Measurements from ENCODE around the gene CBLB.

The CBLB gene

DNA sequence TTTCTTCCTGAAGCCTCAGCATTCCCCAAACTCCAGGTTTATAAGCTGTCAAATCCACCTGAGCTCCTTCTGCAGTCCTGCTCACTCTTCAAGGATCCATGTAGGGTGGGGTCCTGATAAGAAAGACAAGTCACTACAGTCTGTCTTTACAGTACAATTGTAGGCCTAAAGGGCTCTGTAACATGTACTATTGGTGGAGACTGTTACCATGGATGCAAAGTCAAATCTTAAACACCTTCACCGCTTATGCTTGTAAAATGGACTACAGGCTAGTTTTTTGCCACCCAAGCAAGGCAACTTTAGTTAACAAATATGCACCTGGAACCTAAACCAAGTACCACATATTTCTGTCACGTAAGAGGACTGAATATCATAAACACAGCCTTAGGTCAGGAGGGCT lies 44.7 kb downstream of the CBLB start:
- H3K4me2 ChIP-seq (ENCODE audit: low read length) = no peak overlapping the region

DNA sequence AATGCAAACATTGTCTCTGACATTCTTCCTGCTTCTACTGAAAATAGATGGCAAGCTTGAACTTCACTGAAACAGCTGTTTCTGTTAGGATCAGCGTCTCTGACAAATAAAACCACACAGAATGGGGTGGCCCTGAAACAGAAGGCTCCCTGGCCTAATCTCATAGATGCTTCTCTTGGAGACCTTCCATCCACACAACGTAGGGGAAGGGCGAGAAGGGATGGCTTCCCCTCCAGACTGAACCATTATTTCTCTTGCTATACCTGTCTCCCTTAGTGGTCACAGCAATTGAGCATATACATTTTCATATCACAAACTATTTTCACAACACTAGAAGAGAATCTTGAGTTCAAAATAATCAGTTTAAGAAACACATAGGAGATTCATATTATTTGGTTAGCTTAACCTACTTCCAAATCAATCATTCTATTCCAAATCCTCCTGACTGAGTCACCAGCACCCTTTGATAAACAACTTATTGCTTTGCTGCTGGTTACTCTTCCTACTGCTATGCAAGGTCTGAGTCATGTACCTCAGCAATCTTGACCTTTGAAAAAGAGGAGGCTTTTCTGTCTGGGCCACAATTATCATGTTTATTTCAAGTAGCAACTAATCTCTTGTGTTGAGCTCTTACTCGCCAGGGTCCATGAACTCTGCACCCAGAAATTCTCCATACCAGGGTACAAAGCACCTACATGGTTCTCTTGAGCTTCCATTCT lies 45.5 kb downstream of the CBLB start:
- Histone ChIP-seq H3K27ac (ENCODE audit: low read length) (no peak overlapping the region), H3K9ac (ENCODE audit: low read length) (no peak overlapping the region)

More for the DNA sequence above, 44.7 kb downstream of the CBLB start:
- Histone ChIP-seq H3K36me3 (replicated peaks; ENCODE audit: low read depth, low read length) (no peaks in the 10 kb centered on the region), H4K20me1 (ENCODE audit: insufficient read depth, low read length) (no peaks in the 10 kb centered on the region), H3K79me2 (ENCODE audit: low read length) (no peaks in the 10 kb centered on the region), H2AFZ (ENCODE audit: low read depth, low read length) (no peak overlapping the region), H3K27me3 (ENCODE audit: low read depth, low read length) (no peaks in the 10 kb centered on the region), H3K4me1 (ENCODE audit: low read length) (peaks cover 7% of the 10 kb centered on the region), H3K27ac (ENCODE audit: low read length) (no peak overlapping the region), H3K9me3 (ENCODE audit: insufficient read depth, low read length) (no peaks in the 10 kb centered on the region), H3K9ac (ENCODE audit: low read length) (no peak overlapping the region), H3K4me3 (ENCODE audit: low read length) (no peak overlapping the region)
- no peak for TF ChIP-seq EZH2phosphoT487 (IDR thresholded peaks at IDR 0.05; ENCODE audit: low read depth)

DNA sequence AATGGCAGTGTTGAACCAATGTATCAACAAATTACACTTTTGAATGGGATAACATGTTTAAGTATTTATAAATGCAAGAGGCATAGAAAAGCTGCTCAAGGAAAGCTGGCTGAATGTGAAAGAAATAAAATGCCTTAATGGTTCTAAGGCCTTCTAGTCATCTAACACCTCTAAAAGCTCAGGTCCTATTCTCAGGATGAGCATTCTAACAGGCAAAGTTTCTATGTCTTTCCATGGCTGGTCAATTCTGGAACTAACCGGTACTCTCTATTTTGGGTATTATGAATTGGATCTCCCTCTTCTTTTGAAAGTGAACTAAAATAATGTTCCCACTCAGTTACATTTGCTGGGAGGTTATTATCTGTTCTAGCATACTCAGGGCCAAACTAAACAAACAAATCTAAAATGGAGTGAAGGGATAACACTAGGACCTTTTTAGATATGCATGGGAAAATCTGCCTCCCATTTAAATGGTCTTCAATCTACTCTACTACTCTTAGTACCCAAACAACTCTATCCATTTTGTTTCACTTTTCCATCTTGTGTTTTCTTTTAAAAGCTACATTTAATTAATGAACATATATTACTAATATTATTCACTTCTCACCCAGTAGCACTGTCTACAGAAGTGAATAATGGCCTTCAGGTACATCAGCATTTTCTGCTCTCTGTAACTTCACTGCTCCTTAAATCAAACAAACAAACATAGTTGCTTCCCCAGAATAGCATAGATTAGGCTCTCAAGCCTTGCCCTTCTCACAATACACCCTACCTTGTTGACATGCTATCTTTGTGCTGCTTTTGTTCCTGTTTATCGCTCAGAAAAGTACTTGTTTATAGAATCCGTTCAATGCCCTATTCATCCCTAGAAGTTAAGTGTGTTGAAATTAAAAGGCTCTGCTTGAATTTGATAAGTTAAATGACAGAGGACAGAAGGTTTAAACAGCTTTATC lies 46.4 kb downstream of the CBLB start:
- no peak overlapping the region for H3K9ac ChIP-seq (ENCODE audit: low read length)
- no peaks in the 10 kb centered on the region for H3K79me2 ChIP-seq (ENCODE audit: low read length)
- no peak overlapping the region for H3K4me3 ChIP-seq (ENCODE audit: low read length)
- H3K27me3 ChIP-seq (ENCODE audit: low read depth, low read length) = no peaks in the 10 kb centered on the region
- H4K20me1 ChIP-seq (ENCODE audit: insufficient read depth, low read length) = no peaks in the 10 kb centered on the region
- H3K9me3 ChIP-seq (ENCODE audit: insufficient read depth, low read length) = no peaks in the 10 kb centered on the region
- no peak for TF ChIP-seq EZH2phosphoT487 (IDR thresholded peaks at IDR 0.05; ENCODE audit: low read depth)
- TF ChIP-seq, protein P1, sequence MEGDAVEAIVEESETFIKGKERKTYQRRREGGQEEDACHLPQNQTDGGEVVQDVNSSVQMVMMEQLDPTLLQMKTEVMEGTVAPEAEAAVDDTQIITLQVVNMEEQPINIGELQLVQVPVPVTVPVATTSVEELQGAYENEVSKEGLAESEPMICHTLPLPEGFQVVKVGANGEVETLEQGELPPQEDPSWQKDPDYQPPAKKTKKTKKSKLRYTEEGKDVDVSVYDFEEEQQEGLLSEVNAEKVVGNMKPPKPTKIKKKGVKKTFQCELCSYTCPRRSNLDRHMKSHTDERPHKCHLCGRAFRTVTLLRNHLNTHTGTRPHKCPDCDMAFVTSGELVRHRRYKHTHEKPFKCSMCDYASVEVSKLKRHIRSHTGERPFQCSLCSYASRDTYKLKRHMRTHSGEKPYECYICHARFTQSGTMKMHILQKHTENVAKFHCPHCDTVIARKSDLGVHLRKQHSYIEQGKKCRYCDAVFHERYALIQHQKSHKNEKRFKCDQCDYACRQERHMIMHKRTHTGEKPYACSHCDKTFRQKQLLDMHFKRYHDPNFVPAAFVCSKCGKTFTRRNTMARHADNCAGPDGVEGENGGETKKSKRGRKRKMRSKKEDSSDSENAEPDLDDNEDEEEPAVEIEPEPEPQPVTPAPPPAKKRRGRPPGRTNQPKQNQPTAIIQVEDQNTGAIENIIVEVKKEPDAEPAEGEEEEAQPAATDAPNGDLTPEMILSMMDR (IDR thresholded peaks at IDR 0.05; ENCODE audit: low read depth, low read length) = no peak
- H3K4me1 ChIP-seq (ENCODE audit: low read length) = peaks cover 12% of the 10 kb centered on the region
- H3K4me2 ChIP-seq (ENCODE audit: low read length) = no peak overlapping the region
- H3K36me3 ChIP-seq (replicated peaks; ENCODE audit: low read depth, low read length) = no peaks in the 10 kb centered on the region
- H2AFZ ChIP-seq (ENCODE audit: low read depth, low read length) = no peak overlapping the region
- no peak overlapping the region for H3K27ac ChIP-seq (ENCODE audit: low read length)

More for the DNA sequence above, 45.5 kb downstream of the CBLB start:
- H3K79me2 ChIP-seq (ENCODE audit: low read length) = no peaks in the 10 kb centered on the region
- H3K4me2 ChIP-seq (ENCODE audit: low read length) = no peak overlapping the region
- H3K4me3 ChIP-seq (ENCODE audit: low read length) = no peak overlapping the region
- peaks cover 12% of the 10 kb centered on the region for H3K4me1 ChIP-seq (ENCODE audit: low read length)
- H2AFZ ChIP-seq (ENCODE audit: low read depth, low read length) = no peak overlapping the region
- TF ChIP-seq, protein P1 (IDR thresholded peaks at IDR 0.05; ENCODE audit: low read depth, low read length) = no peak
- no peak for TF ChIP-seq EZH2phosphoT487 (IDR thresholded peaks at IDR 0.05; ENCODE audit: low read depth)
- no peaks in the 10 kb centered on the region for H3K9me3 ChIP-seq (ENCODE audit: insufficient read depth, low read length)
- no peaks in the 10 kb centered on the region for H3K36me3 ChIP-seq (replicated peaks; ENCODE audit: low read depth, low read length)
- H3K27me3 ChIP-seq (ENCODE audit: low read depth, low read length) = no peaks in the 10 kb centered on the region
- no peaks in the 10 kb centered on the region for H4K20me1 ChIP-seq (ENCODE audit: insufficient read depth, low read length)

DNA sequence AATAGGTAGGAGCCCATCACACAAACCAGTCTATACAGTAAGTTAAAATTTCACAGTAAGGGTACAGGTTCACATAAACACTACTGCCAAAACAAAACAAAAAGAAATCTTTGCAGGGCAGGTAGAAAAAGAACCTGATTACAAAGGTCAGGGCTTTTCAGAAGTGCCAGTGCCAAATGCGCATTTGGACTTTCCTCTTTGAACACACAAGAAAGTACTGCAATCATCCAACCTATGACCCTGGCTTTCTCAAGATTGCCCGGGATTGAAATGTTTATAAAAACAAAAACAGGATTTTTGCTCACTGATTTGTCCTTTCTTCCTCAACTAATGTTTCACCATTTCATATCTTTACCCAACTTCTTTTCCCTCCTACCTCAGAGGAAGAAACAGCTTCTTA lies 47.4 kb downstream of the CBLB start:
- no peaks in the 10 kb centered on the region for H3K9me3 ChIP-seq (ENCODE audit: insufficient read depth, low read length)
- H4K20me1 ChIP-seq (ENCODE audit: insufficient read depth, low read length) = no peaks in the 10 kb centered on the region
- H3K79me2 ChIP-seq (ENCODE audit: low read length) = no peaks in the 10 kb centered on the region
- no peak overlapping the region for H3K4me2 ChIP-seq (ENCODE audit: low read length)
- H3K4me3 ChIP-seq (ENCODE audit: low read length) = no peak overlapping the region
- TF ChIP-seq, protein P1 (IDR thresholded peaks at IDR 0.05; ENCODE audit: low read depth, low read length) = no peak
- no peak for TF ChIP-seq EZH2phosphoT487 (IDR thresholded peaks at IDR 0.05; ENCODE audit: low read depth)
- H3K4me1 ChIP-seq (ENCODE audit: low read length) = peaks cover 8% of the 10 kb centered on the region
- H3K9ac ChIP-seq (ENCODE audit: low read length) = no peak overlapping the region
- H2AFZ ChIP-seq (ENCODE audit: low read depth, low read length) = no peak overlapping the region
- no peaks in the 10 kb centered on the region for H3K36me3 ChIP-seq (replicated peaks; ENCODE audit: low read depth, low read length)
- no peak overlapping the region for H3K27ac ChIP-seq (ENCODE audit: low read length)
- no peaks in the 10 kb centered on the region for H3K27me3 ChIP-seq (ENCODE audit: low read depth, low read length)

Measured in OCI-LY3 (cell line).